ENCODE data around the gene PEDS1.

PEDS1 gene

GRCh38 chr20:50149481-50150254, 3.9 kb downstream of the PEDS1 start:
- H3K79me2 ChIP-seq (ENCODE audit: insufficient read depth, low read length): no peaks in the 10 kb centered on the region
- no peaks in the 10 kb centered on the region for H4K20me1 ChIP-seq (ENCODE audit: insufficient read depth, low read length)
- H3K9ac ChIP-seq (ENCODE audit: low read length): no peak overlapping the region
- H3K36me3 ChIP-seq (ENCODE audit: insufficient read depth, low read length): no peaks in the 10 kb centered on the region
- no peaks in the 10 kb centered on the region for H3F3A ChIP-seq (ENCODE audit: insufficient read depth, low read length)
- peaks cover 49% of the 10 kb centered on the region for H3K4me1 ChIP-seq (ENCODE audit: insufficient read depth, low read length, severe bottlenecking)
- H3K9me2 ChIP-seq (ENCODE audit: low read depth, low read length): no peaks in the 10 kb centered on the region
- H3K9me3 ChIP-seq (ENCODE audit: low read length): no peaks in the 10 kb centered on the region
- no peak overlapping the region for H3K4me2 ChIP-seq (ENCODE audit: low read length)
- no peak overlapping the region for H3K27ac ChIP-seq (ENCODE audit: low read depth, low read length, poor library complexity, severe bottlenecking)
- no peak overlapping the region for H3K4me3 ChIP-seq (ENCODE audit: low read depth, low read length, poor library complexity, severe bottlenecking)
- no peaks in the 10 kb centered on the region for H3K27me3 ChIP-seq (ENCODE audit: insufficient read depth, low read length)
- H2AFZ ChIP-seq (ENCODE audit: low read length): no peak overlapping the region
- no peak for TF ChIP-seq EZH2 (IDR thresholded peaks at IDR 0.05; ENCODE audit: borderline replicate concordance, low read length)
- no peak for TF ChIP-seq CTCF (IDR thresholded peaks at IDR 0.05; ENCODE audit: low read length)

- Histone ChIP-seq H3K4me1 (ENCODE audit: insufficient read depth, low read length, severe bottlenecking) (peaks cover 30% of the 10 kb centered on the region), H3K36me3 (ENCODE audit: insufficient read depth, low read length) (peaks cover 17% of the 10 kb centered on the region; the same call in 1 of the 2 replicates), H3F3A (ENCODE audit: insufficient read depth, low read length) (no peaks in the 10 kb centered on the region), H3K27ac (ENCODE audit: low read depth, low read length, poor library complexity, severe bottlenecking) (peak overlapping the region; percentile 77), H3K79me2 (ENCODE audit: insufficient read depth, low read length) (no peaks in the 10 kb centered on the region), H3K9me3 (ENCODE audit: low read length) (no peaks in the 10 kb centered on the region), H3K4me2 (ENCODE audit: low read length) (peak overlapping the region; percentile 57), H2AFZ (ENCODE audit: low read length) (no peak overlapping the region), H3K4me3 (ENCODE audit: low read depth, low read length, poor library complexity, severe bottlenecking) (peak overlapping the region; percentile 35), H3K27me3 (ENCODE audit: insufficient read depth, low read length) (no peaks in the 10 kb centered on the region), H3K9me2 (ENCODE audit: low read depth, low read length) (no peaks in the 10 kb centered on the region), H4K20me1 (ENCODE audit: insufficient read depth, low read length) (no peaks in the 10 kb centered on the region), H3K9ac (ENCODE audit: low read length) (peak overlapping the region; percentile 68)
- TF ChIP-seq EZH2 (IDR thresholded peaks at IDR 0.05; ENCODE audit: borderline replicate concordance, low read length): no peak
- no peak for TF ChIP-seq CTCF (IDR thresholded peaks at IDR 0.05; ENCODE audit: low read length)
Observed at GRCh38 chr20:50146732-50147662, 6.5 kb downstream of the PEDS1 start.

GRCh38 chr20:50146214-50146613, 7.3 kb downstream of the PEDS1 start:
- peaks cover 24% of the 10 kb centered on the region; the same call in 1 of the 2 replicates for H3K36me3 ChIP-seq (ENCODE audit: insufficient read depth, low read length)
- H4K20me1 ChIP-seq (ENCODE audit: insufficient read depth, low read length): no peaks in the 10 kb centered on the region
- no peaks in the 10 kb centered on the region for H3K79me2 ChIP-seq (ENCODE audit: insufficient read depth, low read length)
- no peaks in the 10 kb centered on the region for H3K9me2 ChIP-seq (ENCODE audit: low read depth, low read length)
- H3K9ac ChIP-seq (ENCODE audit: low read length): peak overlapping the region; percentile 68
- no peak overlapping the region for H2AFZ ChIP-seq (ENCODE audit: low read length)
- H3K4me3 ChIP-seq (ENCODE audit: low read depth, low read length, poor library complexity, severe bottlenecking): peak overlapping the region; percentile 35
- H3K27me3 ChIP-seq (ENCODE audit: insufficient read depth, low read length): no peaks in the 10 kb centered on the region
- no peak for TF ChIP-seq CTCF (IDR thresholded peaks at IDR 0.05; ENCODE audit: low read length)
- no peak for TF ChIP-seq EZH2 (IDR thresholded peaks at IDR 0.05; ENCODE audit: borderline replicate concordance, low read length)
- H3F3A ChIP-seq (ENCODE audit: insufficient read depth, low read length): no peaks in the 10 kb centered on the region
- H3K4me2 ChIP-seq (ENCODE audit: low read length): peak overlapping the region; percentile 57
- peak overlapping the region; percentile 77 for H3K27ac ChIP-seq (ENCODE audit: low read depth, low read length, poor library complexity, severe bottlenecking)
- peaks cover 24% of the 10 kb centered on the region for H3K4me1 ChIP-seq (ENCODE audit: insufficient read depth, low read length, severe bottlenecking)
- H3K9me3 ChIP-seq (ENCODE audit: low read length): no peaks in the 10 kb centered on the region

Data from OCI-LY1 (cell line).